Stimulated activated naive CD8-positive, alpha-beta T cell treated with anti-CD3 and anti-CD28 coated beads, Interleukin-15, Interleukin-2, amounts not matched to agents 100 U/mL and 50 U/mL, for 24 hours (primary cell): ENCODE data around the gene ADAMTS12.
"Not testable (repeated sequence)": the region's sequence is repeated elsewhere in the genome, so short reads cannot be mapped to it uniquely, and the experiment has no call there.

Experiments
- ATAC-seq: fragments of 150-1000 bp; cut with Tn5 transposase; one replicate; pipeline ENCODE4 v1.10.0; 2021
- DNase-seq: peaks from one replicate; pipeline ENCODE4 v3.0.0; 2021

Gene ADAMTS12

GRCh38 chr5:33583332-33583731, 308.5 kb downstream of the ADAMTS12 start:
- ATAC-seq (no peak), DNase-seq (no peak)

- DNase-seq = no peak
- no peak for ATAC-seq
Measured at GRCh38 chr5:33582417-33582816, 309.4 kb downstream of the ADAMTS12 start.

GRCh38 chr5:33579789-33580188, 312.0 kb downstream of the ADAMTS12 start:
- no peak for DNase-seq
- no peak for ATAC-seq

- DNase-seq = no peak
- ATAC-seq = no peak
Measured at GRCh38 chr5:33579152-33579551, 312.6 kb downstream of the ADAMTS12 start.

- ATAC-seq (no peak), DNase-seq (no peak)
Measured at GRCh38 chr5:33576726-33577590, 314.8 kb downstream of the ADAMTS12 start.

GRCh38 chr5:33565324-33565723, 326.5 kb downstream of the ADAMTS12 start:
- ATAC-seq (no peak), DNase-seq (no peak)

GRCh38 chr5:33563983-33564908, 327.5 kb downstream of the ADAMTS12 start:
- ATAC-seq = no peak
- no peak for DNase-seq

GRCh38 chr5:33563530-33563929, 328.3 kb downstream of the ADAMTS12 start:
- ATAC-seq = no peak
- DNase-seq = no peak

- no peak for ATAC-seq
- no peak for DNase-seq
Measured at GRCh38 chr5:33558489-33558888, 333.3 kb downstream of the ADAMTS12 start.

- no peak for ATAC-seq
- DNase-seq = no peak
Measured at GRCh38 chr5:33557605-33558004, 334.2 kb downstream of the ADAMTS12 start.

GRCh38 chr5:33556330-33557328, 335.2 kb downstream of the ADAMTS12 start:
- no peak for DNase-seq
- no peak for ATAC-seq

GRCh38 chr5:33549982-33550567, 341.7 kb downstream of the ADAMTS12 start:
- DNase-seq = no peak
- no peak for ATAC-seq

- not testable (repeated sequence) for ATAC-seq, DNase-seq
Measured at GRCh38 chr5:33539790-33540189, 352.0 kb downstream of the ADAMTS12 start.

GRCh38 chr5:33539212-33539611, 352.6 kb downstream of the ADAMTS12 start:
- ATAC-seq = no peak
- no peak for DNase-seq

- no peak for ATAC-seq
- DNase-seq = no peak
Measured at GRCh38 chr5:33538201-33538600, 353.6 kb downstream of the ADAMTS12 start.

GRCh38 chr5:33537240-33537639, 354.6 kb downstream of the ADAMTS12 start:
- DNase-seq (no peak), ATAC-seq (no peak)

- DNase-seq = no peak
- no peak for ATAC-seq
Measured at GRCh38 chr5:33536802-33537201, 355.0 kb downstream of the ADAMTS12 start.

- ATAC-seq = no peak
Measured at GRCh38 chr5:33531824-33532223, 360.0 kb downstream of the ADAMTS12 start.

GRCh38 chr5:33531037-33531298, 360.8 kb downstream of the ADAMTS12 start:
- ATAC-seq = no peak
- DNase-seq = no peak

More at GRCh38 chr5:33531824-33532223, 360.0 kb downstream of the ADAMTS12 start:
- no peak for DNase-seq

GRCh38 chr5:33530183-33531036, 361.4 kb downstream of the ADAMTS12 start:
- no peak for DNase-seq
- ATAC-seq = no peak

GRCh38 chr5:33527696-33528095, 364.1 kb downstream of the ADAMTS12 start:
- no peak for ATAC-seq
- DNase-seq = no peak
